HG02623 (cell line): ENCODE results near the gene KIAA1958.
"Not testable (repeated sequence)": the region's sequence is repeated elsewhere in the genome, so short reads cannot be mapped to it uniquely, and the experiment has no call there.

Experiments used
- ATAC-seq: cut with Tn5 transposase; IDR thresholded peaks from one replicate; pipeline ENCODE4 v1.9.1; 2021; ENCODE audit warnings: moderate library complexity; ENCODE audit not compliant: unreplicated experiment

The KIAA1958 gene

GRCh38 chr9:112640311-112640710 lies 153.7 kb downstream of the KIAA1958 start:
- no peak for ATAC-seq

- ATAC-seq = no peak
Measured at GRCh38 chr9:112642126-112642525, 155.5 kb downstream of the KIAA1958 start.

GRCh38 chr9:112647596-112647995 lies 161.0 kb downstream of the KIAA1958 start:
- no peak for ATAC-seq

GRCh38 chr9:112648624-112649023 lies 162.0 kb downstream of the KIAA1958 start:
- no peak for ATAC-seq

- no peak for ATAC-seq
Measured at GRCh38 chr9:112654282-112654681, 167.7 kb downstream of the KIAA1958 start.

- ATAC-seq = no peak
Measured at GRCh38 chr9:112655668-112656067, 169.0 kb downstream of the KIAA1958 start.

GRCh38 chr9:112659906-112660305 lies 173.3 kb downstream of the KIAA1958 start:
- no peak for ATAC-seq

GRCh38 chr9:112663681-112664080 lies 177.1 kb downstream of the KIAA1958 start:
- no peak for ATAC-seq

GRCh38 chr9:112664531-112664930 lies 177.9 kb downstream of the KIAA1958 start:
- ATAC-seq = no peak

GRCh38 chr9:112665347-112665746 lies 178.7 kb downstream of the KIAA1958 start:
- ATAC-seq = no peak

- ATAC-seq = no peak
Measured at GRCh38 chr9:112669326-112669725, 182.7 kb downstream of the KIAA1958 start.

GRCh38 chr9:112670991-112671625 lies 184.5 kb downstream of the KIAA1958 start:
- ATAC-seq = no peak

- not testable (repeated sequence) for ATAC-seq
Measured at GRCh38 chr9:112673221-112673620, 186.6 kb downstream of the KIAA1958 start.

- ATAC-seq = no peak
Measured at GRCh38 chr9:112677040-112677439, 190.4 kb downstream of the KIAA1958 start.

GRCh38 chr9:112680731-112681402 lies 194.2 kb downstream of the KIAA1958 start:
- no peak for ATAC-seq

- no peak for ATAC-seq
Measured at GRCh38 chr9:112689161-112689740, 202.6 kb downstream of the KIAA1958 start.

- no peak for ATAC-seq
Measured at GRCh38 chr9:112694706-112695555, 208.3 kb downstream of the KIAA1958 start.

GRCh38 chr9:112696461-112696860 lies 209.8 kb downstream of the KIAA1958 start:
- ATAC-seq = no peak

- peak; percentile 82 for ATAC-seq
Measured at GRCh38 chr9:112699230-112699629, 212.6 kb downstream of the KIAA1958 start.

GRCh38 chr9:112700085-112700484 lies 213.5 kb downstream of the KIAA1958 start:
- no peak for ATAC-seq

GRCh38 chr9:112703304-112703703 lies 216.7 kb downstream of the KIAA1958 start:
- ATAC-seq = no peak
